ENCODE results near the gene ZMIZ1. TPM values are rescaled to one million over a fixed set of nuclear protein-coding genes. Genes with fewer than 3 reads are reported as not detected.
A peak's percentile ranks its signal among the peaks of the same experiment; 100 is the strongest.

Gene ZMIZ1
- total and polyA plus RNA-seq, 2 donors from 2014 or later = 14.2 to 97.6 TPM

GRCh38 chr10:79188154-79188965 lies 119.6 kb downstream of the ZMIZ1 start:
- Histone ChIP-seq H3K9ac (ENCODE audit: low read length in 3 of 3) (peak overlapping the region in 1 of 3 donors; percentile 70), H3K36me3 (ENCODE audit: control insufficient read depth in 2 of 3, insufficient read depth in 3 of 3, low read length in 3 of 3) (no peaks in the 10 kb centered on the region), H3K9me3 (ENCODE audit: control insufficient read depth in 2 of 3, insufficient read depth in 1 of 3, low read length in 3 of 3) (no peaks in the 10 kb centered on the region), H3K27ac (ENCODE audit: low read depth in 2 of 2, low read length in 2 of 2) (peak overlapping the region; percentile 78 to 95), H3K27me3 (ENCODE audit: control insufficient read depth, insufficient read depth, low read length) (no peaks in the 10 kb centered on the region), H3K4me3 (ENCODE audit: low read length in 3 of 3) (no peak overlapping the region), H3K4me1 (ENCODE audit: control insufficient read depth in 2 of 3, insufficient read depth in 2 of 3, low read depth in 1 of 3, low read length in 3 of 3) (peaks cover 17 to 75% (median 63%) of the 10 kb centered on the region in 3 donors)
- intact Hi-C loops (cut with DNase I) = no loop called here
- no peak for TF ChIP-seq CTCF (IDR thresholded peaks at IDR 0.05; ENCODE audit: borderline replicate concordance, extremely low read depth, insufficient read depth)
- peak in 1 of 5 donors; percentile 79 for DNase-seq
- no peak for FAIRE-seq

- intact Hi-C loops (cut with DNase I) = no loop called here
- no peaks in the 10 kb centered on the region for H3K36me3 ChIP-seq (ENCODE audit: control insufficient read depth in 2 of 3, insufficient read depth in 3 of 3, low read length in 3 of 3)
- peak overlapping the region; percentile 78 to 95 for H3K27ac ChIP-seq (ENCODE audit: low read depth in 2 of 2, low read length in 2 of 2)
- H3K4me3 ChIP-seq (ENCODE audit: low read length in 3 of 3) = no peak overlapping the region
- H3K9ac ChIP-seq (ENCODE audit: low read length in 3 of 3) = peak overlapping the region in 1 of 3 donors; percentile 43
- H3K9me3 ChIP-seq (ENCODE audit: control insufficient read depth in 2 of 3, insufficient read depth in 1 of 3, low read length in 3 of 3) = no peaks in the 10 kb centered on the region
- TF ChIP-seq CTCF (IDR thresholded peaks at IDR 0.05; ENCODE audit: borderline replicate concordance, extremely low read depth, insufficient read depth) = no peak
- FAIRE-seq (no peak), DNase-seq (no peak)
- peaks cover 12 to 71% (median 55%) of the 10 kb centered on the region in 3 donors for H3K4me1 ChIP-seq (ENCODE audit: control insufficient read depth in 2 of 3, insufficient read depth in 2 of 3, low read depth in 1 of 3, low read length in 3 of 3)
- H3K27me3 ChIP-seq (ENCODE audit: control insufficient read depth, insufficient read depth, low read length) = no peaks in the 10 kb centered on the region
Observed at GRCh38 chr10:79189181-79189580, 120.4 kb downstream of the ZMIZ1 start.

- intact Hi-C loops (cut with DNase I) = loop anchor here (10.0 kb wide), 2 partner anchors 115 to 1145 kb away; no protein-coding TSS in a partner anchor
- Histone ChIP-seq H3K4me3 (ENCODE audit: low read length in 3 of 3) (no peak overlapping the region), H3K27ac (ENCODE audit: low read depth in 2 of 2, low read length in 2 of 2) (peak overlapping the region; percentile 59 to 95), H3K9ac (ENCODE audit: low read length in 3 of 3) (peak overlapping the region in 1 of 3 donors; percentile 43), H3K4me1 (ENCODE audit: control insufficient read depth in 2 of 3, insufficient read depth in 2 of 3, low read depth in 1 of 3, low read length in 3 of 3) (peaks cover 6 to 71% (median 48%) of the 10 kb centered on the region in 3 donors), H3K36me3 (ENCODE audit: control insufficient read depth in 2 of 3, insufficient read depth in 3 of 3, low read length in 3 of 3) (no peaks in the 10 kb centered on the region), H3K9me3 (ENCODE audit: control insufficient read depth in 2 of 3, insufficient read depth in 1 of 3, low read length in 3 of 3) (no peaks in the 10 kb centered on the region), H3K27me3 (ENCODE audit: control insufficient read depth, insufficient read depth, low read length) (no peaks in the 10 kb centered on the region)
- DNase-seq (peak in 1 of 5 donors; percentile 78), FAIRE-seq (no peak)
- no peak for TF ChIP-seq CTCF (IDR thresholded peaks at IDR 0.05; ENCODE audit: borderline replicate concordance, extremely low read depth, insufficient read depth)
Observed at GRCh38 chr10:79189853-79190435, 121.2 kb downstream of the ZMIZ1 start.

Measured in kidney (tissue), 14 donors.